Stimulated activated CD8-positive, alpha-beta memory T cell treated with anti-CD3 and anti-CD28 coated beads, Interleukin-15, amount 100 ng/mL, for 24 hours (primary cell): ENCODE measurements around the gene FOLR1.

Source experiments
- DNase-seq: peaks from one replicate; pipeline ENCODE4 v3.0.0-alpha.2; 2020; ENCODE audit warnings: low read depth

The FOLR1 gene

DNA sequence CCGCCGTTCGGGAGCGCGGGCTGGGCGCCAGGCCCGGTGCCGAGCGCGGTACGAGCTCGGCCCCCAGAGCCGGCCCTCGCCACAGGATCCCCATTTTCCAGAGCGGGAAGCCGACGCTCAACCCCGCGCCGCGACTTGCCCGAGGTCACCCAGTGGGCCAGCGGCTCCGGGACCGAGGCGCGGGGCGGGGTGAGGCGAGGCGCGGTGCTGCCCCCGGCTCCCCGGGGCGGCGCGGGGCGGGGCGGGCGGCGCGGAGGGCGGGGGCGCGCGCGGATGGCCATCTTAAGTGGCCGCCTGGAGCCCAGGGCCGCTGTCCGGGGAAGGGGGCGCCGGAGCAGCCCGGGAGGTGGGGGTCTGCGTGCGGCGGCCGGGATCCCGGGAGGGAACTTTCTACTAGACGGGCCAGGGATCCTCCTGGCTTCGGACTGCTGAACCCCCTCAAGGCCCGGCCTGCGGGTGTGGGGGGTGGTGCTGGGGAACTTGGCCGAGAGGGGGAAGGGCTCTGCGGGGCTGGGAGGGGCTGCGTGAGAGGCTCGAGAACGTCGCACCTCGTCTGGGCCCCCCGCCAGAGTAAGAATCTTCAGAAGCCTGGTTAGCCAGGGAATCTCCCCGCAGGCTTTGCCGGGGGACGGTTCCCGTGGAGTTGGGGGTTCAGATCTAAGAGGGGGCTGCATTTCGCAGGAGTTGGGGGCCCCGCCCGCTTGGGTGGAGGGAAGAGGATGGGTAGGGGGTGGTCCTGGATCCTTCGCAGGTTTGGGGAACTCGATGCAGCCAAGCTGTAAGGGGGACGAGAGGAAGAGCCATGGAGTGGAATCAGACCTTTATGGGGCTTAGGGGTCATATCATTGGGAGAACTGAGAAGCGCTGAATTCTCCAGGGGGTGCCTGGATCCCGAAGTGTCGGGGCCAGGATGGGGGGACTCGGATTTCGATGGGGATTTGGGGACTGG, 31.9 kb downstream of the FOLR1 start:
- DNase-seq = peak; percentile 33

DNA sequence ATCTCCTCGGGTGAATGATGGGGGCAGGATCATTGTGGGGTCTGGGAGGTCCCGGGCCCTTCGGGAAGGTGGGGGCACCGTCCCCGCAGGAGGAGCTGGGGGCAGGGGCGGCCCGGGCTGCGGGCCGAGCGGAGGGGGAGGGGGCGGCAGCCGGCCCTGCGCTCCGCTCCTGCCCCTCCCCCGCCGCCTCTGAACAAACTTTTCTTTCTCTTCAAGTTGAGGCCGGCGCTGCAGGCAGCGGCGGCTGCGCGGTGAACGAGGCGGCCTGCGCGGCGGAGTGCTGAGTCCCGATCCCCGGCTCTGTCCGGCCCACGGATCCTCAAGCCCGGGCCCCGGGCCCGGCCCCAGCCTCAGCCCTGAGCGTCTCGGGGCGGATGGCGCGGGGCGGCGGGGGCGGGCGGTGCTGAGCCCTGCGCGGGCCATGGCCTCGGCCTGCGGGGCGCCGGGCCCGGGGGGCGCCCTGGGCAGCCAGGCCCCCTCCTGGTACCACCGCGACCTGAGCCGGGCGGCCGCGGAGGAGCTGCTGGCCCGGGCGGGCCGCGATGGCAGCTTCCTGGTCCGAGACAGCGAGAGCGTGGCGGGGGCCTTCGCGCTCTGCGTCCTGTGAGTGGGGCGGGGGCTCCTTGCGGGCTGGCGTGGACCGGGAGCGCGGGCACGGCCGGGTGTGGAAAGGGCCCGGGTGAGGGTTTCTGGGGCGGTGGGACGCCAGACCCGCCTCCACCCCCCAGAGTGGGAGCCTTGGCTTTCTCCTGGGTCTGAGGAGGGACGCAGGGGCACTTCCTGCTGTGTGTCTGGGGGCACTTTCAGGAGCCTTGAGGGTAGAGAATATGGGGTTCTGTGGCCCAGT, 32.8 kb downstream of the FOLR1 start, which contains the start of gene INPPL1:
INPPL1 (plus strand) TSS at position 204 of the 847 bp plus-strand sequence; CDS start at position 422, 218 bp downstream.
- no peak for DNase-seq

DNA sequence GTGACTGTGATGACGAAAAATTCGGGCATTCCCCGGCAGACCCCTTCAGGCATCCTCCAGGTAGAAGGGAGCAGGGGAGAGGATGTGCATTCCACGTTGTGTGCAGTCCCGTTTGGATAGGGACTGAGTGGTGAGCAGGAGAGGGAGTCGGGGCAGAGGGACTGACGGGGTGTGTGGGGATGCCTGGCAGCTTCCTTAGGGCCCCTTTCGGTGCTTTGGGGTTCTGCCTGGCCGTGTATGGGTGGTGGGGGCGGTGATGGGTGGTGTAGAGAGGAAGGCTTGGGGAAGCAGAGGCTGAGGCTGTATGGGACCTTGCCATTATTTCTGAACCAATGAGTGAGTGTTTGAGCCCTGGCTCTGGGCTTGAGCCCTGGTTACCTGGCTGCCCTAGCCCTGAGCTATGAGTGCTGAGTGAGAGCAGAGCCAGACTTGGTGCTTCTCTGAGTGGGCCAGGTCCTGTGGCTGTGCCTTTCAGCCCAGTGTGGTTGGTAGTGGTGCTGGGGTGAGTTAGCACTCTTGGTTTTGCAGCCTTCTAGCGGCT, 33.5 kb downstream of the FOLR1 start:
- DNase-seq = no peak

DNA sequence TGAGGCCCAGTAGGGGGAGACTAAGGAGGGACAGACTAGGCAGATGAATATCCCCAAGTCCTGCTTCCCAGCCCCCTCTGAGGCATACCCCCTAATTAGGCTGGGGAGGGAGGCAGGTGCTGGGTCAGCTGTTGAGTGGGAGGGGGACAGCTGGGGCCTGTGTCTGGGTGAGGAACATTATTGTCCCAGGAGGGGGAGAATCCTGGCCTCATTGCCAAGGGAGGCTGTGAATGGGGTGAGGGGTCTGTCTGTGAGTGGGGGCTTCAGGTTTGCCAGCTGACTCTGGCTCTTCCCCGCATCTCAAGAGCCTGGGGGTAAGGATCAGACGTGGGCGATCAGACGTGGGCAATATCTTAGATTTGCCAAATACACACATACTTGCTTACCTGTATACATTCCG, 34.8 kb downstream of the FOLR1 start:
- DNase-seq = no peak

DNA sequence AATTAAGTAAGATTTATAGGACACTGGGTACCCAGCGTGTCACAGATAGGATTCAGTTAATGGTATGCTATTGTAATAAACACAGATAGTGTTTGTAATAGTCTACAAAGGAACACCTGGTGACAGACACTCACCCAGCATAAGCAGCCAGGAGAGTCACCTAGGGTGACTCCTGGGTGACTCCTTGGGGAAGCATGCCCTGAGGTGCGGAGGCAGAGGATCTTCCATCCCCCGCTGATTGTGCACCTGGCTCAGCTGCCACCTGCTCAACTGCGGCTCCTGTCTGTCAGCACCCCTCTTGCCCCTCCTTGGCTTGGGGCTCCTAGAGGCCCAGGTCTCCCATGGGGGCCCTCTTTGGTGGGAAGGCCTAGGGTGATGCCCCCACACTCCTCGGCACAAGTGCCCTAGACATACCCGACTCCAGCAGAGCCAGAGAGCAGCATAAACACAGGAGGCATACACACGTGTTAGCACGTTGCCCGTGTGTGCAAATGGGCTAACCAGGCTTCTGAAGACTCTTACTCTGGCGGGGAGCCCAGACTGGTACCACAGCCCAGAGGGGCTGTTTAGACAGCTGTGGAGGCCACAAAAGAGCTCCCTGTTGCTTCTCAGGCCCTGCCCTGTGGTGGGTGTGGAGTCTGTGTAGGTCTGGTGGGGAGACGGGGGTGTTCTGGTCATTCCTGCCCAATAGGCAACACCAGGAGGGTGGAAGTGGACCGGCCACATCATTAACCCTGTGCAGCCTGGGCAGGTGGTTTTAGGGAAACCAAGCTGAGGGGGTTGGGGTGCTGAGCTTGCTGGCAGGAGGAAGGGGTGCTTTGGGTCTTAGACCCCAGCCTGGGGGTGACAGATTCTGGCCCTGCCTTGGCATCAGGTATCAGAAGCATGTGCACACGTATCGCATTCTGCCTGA, 35.6 kb downstream of the FOLR1 start:
- no peak for DNase-seq

DNA sequence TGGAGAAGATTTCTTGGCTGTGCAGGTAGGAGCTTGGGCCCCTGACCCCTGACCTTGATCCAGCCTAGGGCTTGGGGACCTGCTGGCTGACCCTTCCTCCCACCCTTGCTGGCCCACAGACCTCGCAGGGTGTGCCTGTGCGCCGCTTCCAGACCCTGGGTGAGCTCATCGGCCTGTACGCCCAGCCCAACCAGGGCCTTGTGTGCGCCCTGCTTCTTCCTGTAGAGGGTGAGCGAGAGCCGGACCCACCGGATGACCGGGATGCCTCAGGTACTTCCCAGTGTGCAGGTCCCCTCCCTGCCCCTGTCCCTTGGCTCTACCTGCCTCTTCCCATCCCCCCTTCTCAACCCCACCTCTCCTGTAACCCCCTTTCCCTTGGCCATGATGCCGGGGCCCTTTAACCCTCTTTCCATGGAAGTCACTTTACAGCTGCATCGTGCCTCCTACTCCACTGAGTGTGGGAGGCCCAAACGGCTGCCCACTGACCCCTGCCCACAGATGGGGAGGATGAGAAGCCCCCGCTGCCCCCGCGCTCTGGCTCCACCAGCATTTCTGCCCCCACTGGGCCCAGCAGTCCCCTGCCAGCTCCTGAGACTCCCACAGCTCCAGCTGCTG, 36.4 kb downstream of the FOLR1 start:
- DNase-seq = no peak

DNA sequence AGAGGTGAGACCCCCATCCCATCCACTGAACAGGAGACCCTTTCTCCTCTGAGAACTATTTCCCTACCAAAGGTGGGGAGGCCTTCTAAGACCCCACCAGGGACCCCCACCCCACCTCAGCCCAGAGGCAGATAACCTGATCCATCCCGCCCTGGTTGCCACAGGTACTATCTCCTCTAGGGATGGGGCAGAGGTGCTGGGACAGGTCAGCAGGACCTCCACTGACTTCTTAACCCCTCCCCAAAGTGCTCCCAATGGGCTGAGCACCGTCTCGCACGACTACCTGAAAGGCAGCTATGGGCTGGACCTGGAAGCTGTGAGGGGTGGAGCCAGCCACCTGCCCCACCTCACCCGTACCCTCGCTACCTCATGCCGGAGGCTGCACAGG, 36.9 kb downstream of the FOLR1 start:
- no peak for DNase-seq

DNA sequence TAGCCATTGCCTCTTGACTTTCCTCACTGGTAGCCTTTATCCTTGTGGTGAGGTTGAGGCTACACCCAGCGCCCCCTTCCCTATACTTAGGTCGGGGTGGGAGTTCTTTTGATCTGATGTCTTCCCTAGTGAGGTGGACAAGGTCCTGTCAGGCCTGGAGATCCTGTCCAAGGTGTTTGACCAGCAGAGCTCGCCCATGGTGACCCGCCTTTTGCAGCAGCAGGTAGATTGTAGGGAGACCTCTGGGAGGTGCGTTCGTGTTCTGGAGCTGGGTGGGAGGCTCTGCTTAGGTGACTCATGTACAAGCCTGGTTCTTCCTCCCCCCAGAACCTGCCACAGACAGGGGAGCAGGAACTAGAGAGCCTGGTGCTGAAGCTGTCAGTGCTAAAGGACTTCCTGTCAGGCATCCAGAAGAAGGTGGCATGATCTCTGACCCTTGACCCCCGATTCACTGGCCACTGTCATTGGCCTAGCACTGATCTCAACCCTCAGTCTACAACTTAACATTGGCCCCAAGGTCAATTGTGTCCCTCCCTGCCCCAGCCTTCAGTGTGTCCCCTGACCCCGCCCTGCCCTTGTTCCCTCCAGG, 37.5 kb downstream of the FOLR1 start:
- no peak for DNase-seq

DNA sequence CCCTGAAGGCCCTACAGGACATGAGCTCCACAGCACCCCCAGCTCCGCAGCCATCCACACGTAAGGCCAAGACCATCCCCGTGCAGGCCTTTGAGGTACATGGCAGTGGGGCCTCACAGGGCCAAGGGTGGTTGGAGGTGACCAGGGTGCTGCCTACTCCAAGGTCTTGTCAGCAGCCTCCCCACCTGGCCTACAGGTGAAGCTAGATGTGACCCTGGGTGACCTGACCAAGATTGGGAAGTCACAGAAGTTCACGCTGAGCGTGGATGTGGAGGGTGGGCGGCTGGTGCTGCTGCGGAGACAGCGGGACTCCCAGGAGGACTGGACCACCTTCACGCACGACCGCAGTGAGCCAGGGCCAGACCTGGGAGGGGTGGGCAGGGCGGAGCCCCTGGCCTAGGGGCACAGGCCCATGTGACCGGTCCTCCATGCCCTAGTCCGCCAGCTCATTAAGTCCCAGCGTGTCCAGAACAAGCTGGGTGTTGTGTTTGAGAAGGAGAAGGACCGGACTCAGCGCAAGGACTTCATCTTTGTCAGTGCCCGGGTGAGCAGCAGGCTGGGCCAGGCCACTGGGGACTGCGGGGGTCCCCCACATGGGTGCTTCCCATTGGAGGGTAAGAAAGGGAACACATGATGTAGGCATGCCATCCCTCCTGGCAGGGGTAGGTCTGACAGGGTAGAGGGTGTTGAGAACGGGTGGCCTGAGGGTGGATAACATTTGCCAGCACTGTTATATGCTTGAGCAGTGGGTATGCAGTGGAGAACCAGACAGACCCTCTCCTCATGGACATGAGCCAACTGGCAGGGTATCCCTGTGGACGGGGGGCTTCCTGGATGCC, 38.2 kb downstream of the FOLR1 start:
- no peak for DNase-seq

DNA sequence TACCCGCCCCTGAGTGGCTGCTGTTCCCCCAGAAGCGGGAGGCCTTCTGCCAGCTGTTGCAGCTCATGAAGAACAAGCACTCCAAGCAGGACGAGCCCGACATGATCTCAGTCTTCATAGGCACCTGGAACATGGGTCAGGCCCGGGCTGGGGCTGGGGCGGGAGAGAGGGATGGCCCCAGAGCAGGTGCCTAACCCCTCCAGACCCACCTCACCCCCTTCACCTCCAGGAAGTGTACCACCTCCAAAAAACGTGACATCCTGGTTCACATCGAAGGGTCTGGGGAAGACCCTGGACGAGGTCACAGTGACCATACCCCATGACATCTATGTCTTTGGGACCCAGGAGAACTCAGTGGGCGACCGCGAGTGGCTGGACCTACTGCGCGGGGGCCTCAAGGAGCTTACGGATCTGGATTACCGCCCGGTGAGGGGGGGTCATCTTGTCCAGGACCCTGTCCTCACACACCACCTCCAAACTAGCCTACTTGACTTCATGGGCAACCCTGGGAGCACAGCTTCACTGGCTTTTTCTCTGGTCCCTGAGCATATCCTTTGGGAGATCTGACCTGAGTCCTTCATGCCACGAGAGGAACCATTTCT, 38.9 kb downstream of the FOLR1 start:
- no peak for DNase-seq

DNA sequence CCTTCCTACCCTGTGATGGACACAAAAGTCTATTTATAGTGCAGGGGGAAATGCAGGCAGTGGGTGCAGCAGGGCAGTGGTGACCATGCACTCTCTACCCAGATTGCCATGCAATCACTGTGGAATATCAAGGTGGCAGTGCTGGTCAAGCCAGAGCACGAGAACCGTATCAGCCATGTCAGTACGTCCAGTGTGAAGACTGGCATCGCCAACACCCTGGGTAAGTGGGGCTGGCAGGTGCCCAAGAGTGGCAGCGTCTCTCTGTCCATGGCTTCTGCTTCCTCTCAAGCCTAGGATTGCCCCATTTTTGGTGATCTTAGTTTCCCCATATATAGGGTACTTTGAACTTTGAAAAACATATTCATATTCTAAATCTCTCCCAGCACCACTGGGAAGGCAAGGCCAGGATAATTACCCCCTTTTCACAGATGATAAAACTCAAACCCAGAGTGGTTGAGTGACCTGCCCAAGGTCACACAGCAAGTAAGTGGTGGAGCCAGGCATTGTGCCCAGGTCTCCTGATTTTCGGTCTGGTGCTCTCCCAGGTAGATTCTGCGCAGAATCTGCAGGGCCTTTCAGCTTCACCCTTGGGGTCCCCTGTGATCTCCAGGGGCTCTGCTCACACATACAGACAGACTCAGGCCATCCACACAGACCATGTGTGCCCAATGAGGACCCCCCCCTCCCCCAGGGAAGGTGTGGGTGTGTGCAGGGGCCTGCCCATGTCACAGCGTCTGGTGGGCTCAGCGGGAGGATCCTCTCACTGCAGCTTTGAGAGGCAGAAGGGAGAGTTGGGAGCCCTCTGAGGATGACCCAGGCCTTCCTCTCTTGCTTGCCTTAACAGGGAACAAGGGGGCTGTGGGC, 39.7 kb downstream of the FOLR1 start:
- no peak for DNase-seq

DNA sequence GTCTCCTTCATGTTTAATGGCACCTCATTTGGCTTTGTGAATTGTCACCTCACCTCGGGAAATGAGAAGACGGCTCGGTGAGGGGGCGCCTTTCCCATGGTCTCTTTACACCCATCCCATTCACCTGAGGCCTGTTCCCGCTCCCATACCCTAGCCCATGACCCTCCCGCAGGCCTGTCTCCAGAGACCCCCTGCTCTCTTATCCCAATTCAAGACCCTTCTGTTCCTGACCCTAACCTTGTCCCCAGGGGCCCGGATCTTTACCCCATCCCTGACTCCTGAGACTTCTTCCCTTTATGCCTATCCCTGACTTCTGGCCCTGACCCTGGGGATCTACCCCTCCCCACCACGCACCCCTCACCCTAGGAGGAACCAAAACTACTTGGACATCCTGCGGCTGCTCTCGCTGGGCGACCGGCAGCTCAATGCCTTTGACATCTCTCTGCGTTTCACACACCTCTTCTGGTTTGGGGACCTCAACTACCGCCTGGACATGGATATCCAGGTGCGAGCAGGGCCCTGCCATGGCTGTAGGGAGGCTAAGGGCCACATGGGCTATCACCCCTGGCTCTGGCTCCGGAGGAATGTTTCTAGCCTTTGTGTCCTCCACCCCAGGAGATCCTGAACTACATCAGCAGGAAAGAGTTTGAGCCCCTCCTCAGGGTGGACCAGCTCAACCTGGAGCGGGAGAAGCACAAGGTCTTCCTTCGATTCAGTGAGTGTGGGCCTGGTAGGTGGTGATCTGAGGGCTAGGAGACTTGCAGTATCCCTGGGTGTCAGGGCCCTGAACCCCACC, 40.5 kb downstream of the FOLR1 start:
- no peak for DNase-seq

DNA sequence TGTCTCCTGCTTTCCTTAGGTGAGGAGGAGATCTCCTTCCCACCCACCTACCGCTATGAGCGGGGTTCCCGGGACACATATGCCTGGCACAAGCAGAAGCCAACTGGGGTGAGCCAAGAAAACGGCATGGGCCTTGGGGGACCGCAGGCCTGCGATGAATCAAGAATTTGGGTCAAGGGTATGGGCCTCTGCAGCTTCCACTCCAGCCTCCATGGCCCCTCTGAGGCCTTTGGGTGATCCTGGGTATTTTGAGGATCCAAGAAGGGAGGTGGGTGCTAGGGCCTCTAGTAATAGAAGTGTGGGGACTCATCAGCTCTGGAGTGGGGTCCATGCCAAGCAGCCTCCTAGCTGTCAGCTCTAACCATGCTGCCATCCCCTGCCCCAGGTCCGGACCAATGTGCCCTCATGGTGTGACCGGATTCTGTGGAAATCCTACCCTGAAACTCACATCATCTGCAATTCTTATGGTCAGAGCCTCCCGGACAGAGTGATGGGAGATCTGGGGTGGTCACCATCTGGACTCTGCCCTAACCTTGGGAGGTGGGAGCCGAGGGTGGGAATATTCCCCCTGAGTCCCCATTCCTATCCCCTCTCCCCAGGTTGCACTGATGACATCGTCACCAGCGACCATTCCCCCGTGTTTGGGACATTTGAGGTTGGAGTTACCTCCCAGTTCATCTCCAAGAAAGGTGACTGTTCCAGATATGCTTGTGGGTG, 41.3 kb downstream of the FOLR1 start:
- DNase-seq = no peak

DNA sequence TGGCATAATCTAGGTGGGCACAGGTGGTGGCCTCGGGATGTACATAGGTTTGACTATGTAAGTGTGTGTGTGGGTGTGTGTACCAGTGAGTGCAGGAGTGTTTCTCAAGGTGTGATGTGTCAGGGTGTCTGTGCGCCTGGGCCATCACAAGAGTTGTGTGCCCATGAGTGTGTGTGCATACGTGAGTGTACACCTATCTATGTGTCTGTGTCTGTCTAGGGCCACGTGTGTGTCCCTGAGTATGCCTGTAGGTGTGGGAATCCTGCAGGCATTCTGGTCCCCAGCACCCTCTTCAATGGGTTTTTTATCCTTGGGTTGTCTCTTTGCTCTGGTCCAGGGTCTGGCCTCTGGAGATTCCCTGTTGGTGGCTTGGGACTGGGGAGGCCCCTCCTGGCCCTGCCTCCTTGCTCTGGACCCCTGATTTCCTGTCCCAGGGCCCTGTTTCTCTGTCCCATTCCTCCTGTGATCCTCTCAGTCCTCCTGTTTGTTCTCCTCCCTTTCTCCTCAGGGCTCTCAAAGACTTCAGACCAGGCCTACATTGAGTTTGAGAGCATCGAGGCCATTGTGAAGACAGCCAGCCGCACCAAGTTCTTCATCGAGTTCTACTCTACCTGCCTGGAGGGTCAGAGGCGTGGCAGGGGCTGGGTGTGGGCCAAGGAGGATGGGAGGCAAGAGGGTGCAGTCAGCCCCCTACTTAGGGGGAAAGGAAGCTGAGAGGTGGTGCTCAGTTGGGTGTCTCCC, 42.0 kb downstream of the FOLR1 start:
- DNase-seq = no peak

DNA sequence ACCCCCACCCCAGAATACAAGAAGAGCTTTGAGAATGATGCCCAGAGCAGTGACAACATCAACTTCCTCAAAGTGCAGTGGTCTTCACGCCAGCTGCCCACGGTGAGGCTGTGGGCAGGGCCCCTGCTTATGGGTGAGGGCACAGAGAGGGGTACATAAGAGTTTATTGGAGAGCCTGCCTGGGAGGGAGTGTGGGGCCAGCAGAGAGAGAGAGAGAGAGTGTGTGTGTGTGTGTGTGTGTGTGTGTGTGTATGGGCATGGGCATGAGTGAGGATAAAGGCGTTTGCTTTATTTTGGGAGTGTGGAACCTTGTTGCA, 42.5 kb downstream of the FOLR1 start:
- DNase-seq = no peak

DNA sequence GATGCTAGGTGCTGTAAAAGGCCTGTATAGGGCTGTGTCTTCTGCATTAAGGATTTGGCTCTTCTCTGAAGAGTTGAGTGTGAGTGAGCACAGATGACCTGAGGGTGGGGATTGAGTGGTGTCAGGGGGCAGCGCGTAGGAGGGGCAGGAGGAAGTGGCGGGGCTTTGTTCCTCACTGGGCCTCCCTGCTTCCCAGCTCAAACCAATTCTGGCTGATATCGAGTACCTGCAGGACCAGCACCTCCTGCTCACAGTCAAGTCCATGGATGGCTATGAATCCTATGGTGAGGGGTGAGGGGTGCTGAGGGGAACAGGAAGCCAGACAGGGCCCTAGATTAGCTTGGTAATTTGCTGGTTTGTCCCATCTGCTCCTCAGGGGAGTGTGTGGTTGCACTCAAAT, 43.0 kb downstream of the FOLR1 start:
- DNase-seq = no peak
